Esophagus squamous epithelium (tissue), 4 donors: ENCODE measurements around the gene MED27.

Experiments
- CTCF ChIP-seq, 6 experiments: fragments of 450-650 bp in 4 of 6; fragments of 200-600 bp in 2 of 6; sonication (generic) in 2 of 6; IDR thresholded peaks; one replicate each; pipeline ENCODE4 v1.5.1; 2016 to 2019; ENCODE audit warnings: antibody characterized with exemption in 6 of 6, mild to moderate bottlenecking in 4 of 6, moderate library complexity in 4 of 6
- POLR2A ChIP-seq, 4 donors: fragments of 450-650 bp; IDR thresholded peaks; one replicate each; pipeline ENCODE4 v1.6.1; 2017; ENCODE audit warnings: antibody characterized with exemption in 4 of 4, mild to moderate bottlenecking in 4 of 4, moderate library complexity in 3 of 4

- TF ChIP-seq POLR2A (IDR thresholded peaks at IDR 0.05) (no peak), CTCF (IDR thresholded peaks at IDR 0.05) (no peak)
Measured at GRCh38 chr9:132056717-132057560, 22.7 kb downstream of the MED27 start.
